Measurements from ENCODE around the gene PIK3CA.
"Not testable (repeated sequence)": the region's sequence is repeated elsewhere in the genome, so short reads cannot be mapped to it uniquely, and the experiment has no call there.

Gene PIK3CA

DNA sequence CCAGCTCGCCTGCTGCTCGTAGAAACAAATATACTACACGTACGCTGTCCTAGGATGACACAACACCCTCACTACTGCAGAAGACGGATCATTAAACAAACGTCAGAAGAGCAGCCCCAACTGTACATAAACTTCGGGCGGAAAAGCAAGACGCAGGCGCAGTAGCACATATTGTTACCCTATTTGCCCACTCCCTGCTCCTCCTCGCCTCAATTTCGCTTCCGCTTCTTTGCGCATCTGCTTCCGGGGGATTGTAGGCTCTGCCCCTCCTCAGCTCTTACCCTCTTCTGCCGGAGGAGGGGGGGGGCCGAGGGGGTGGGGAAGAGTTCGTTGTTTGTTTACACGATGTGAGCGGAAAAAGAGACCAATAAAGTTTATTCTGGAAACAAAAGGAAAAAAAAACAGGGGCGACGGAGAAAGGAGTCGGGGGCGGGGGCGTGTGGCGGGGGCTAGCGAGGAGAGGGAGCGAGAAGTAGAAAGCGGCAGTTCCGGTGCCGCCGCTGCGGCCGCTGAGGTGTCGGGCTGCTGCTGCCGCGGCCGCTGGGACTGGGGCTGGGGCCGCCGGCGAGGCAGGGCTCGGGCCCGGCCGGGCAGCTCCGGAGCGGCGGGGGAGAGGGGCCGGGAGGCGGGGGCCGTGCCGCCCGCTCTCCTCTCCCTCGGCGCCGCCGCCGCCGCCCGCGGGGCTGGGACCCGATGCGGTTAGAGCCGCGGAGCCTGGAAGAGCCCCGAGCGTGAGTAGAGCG lies at the start of gene PIK3CA:
Gene PIK3CA, plus strand, starts transcription at position 485 of the 743 bp plus-strand sequence. CDS start 50,469 bp downstream, outside the sequence.
- DNase-seq (ENCODE audit: low read depth): peak; percentile 84

GRCh38 chr3:179098388-179099077 lies 49.6 kb upstream of the PIK3CA start:
- DNase-seq (ENCODE audit: low read depth): no peak

DNA sequence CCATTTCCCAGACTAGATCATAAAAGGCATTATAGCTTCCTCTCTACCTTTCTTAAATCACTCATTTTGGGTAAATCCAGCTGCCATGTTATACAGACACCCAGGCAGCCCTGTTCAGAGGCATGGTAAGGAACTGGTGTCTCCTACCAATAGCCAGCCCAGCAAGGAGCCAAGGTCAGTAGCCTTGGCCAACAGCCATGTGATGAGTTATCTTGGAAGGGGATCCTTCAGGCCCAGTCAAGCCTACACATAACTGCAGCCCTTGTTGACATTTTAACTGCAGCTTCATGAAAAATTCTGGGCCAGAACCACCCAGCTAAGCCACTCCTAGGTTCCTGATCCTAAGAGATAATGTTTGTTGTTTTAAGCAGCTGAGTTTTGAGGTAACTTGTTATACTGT lies 47.5 kb upstream of the PIK3CA start:
- no peak for DNase-seq (ENCODE audit: low read depth)

- no peak for DNase-seq (ENCODE audit: low read depth)
Measured at GRCh38 chr3:179105881-179106280, 42.3 kb upstream of the PIK3CA start.

- no peak for DNase-seq (ENCODE audit: low read depth)
Measured at GRCh38 chr3:179107617-179108016, 40.5 kb upstream of the PIK3CA start.

DNA sequence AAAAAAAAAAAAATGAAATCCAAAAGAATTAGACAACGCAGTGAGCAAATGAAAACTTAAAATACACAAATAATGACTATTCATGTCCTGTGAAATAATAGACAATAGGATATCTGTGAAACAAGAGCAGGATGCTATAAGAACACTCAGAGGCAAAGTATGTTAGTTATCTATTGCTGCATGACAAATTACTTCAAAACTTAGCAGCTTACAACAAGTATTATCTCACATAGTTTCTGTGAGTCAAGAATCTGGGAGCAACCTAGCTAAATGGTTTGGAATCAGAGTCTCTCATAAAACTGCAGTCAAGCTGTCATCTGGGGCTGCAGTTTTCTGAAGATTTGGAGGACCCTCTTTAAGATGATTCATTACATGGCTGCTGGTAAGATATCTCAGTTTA lies 40.1 kb upstream of the PIK3CA start:
- no peak for DNase-seq (ENCODE audit: low read depth)

GRCh38 chr3:179113903-179114302 lies 34.3 kb upstream of the PIK3CA start:
- DNase-seq (ENCODE audit: low read depth): no peak

GRCh38 chr3:179115444-179115843 lies 32.7 kb upstream of the PIK3CA start:
- not testable (repeated sequence) for DNase-seq (ENCODE audit: low read depth)

- no peak for DNase-seq (ENCODE audit: low read depth)
Measured at GRCh38 chr3:179116816-179117215, 31.3 kb upstream of the PIK3CA start.

DNA sequence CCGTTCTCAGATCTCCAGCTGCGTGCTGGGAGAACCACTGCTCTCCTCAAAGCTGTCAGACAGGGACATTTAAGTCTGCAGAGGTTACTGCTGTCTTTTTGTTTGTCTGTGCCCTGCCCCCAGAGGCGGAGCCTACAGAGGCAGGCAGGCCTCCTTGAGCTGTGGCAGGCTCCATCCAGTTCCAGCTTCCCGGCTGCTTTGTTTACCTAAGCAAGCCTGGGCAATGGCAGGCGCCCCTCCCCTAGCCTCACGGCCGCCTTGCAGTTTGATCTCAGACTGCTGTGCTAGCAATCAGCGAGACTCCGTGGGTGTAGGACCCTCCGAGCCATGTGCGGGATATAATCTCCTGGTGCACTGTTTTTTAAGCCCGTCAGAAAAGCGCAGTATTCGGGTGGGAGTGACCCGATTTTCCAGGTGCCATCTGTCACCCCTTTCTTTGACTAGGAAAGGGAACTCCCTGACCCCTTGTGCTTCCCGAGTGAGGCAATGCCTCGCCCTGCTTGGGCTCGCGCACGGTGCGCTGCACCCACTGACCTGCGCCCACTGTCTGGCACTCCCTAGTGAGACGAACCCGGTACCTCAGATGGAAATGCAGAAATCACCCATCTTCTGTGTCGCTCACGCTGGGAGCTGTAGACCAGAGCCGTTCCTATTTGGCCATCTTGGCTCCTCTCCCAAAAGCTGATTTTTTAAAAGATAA lies 15.8 kb upstream of the PIK3CA start:
- DNase-seq (ENCODE audit: low read depth): not testable (repeated sequence)

DNA sequence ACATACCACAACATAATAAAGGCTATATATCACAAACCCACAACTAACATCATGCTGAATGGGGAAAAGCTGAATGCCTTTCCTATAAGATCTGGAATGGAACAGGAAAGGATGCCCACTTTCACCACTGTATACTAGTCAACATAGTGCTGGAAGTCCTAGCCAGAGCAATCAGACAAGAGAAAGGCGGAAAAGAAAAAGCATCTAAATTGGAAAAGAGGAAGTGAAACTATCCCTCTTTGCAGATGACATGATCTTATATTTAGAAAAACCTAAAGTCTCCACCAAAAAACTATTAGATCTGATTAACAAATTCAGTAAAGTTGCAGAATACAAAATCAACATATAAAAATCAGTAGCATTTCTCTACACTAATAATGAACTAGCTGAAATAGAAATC lies 14.6 kb upstream of the PIK3CA start:
- DNase-seq (ENCODE audit: low read depth): no peak

GRCh38 chr3:179136195-179136594 lies 12.0 kb upstream of the PIK3CA start:
- DNase-seq (ENCODE audit: low read depth): no peak

- no peak for DNase-seq (ENCODE audit: low read depth)
Measured at GRCh38 chr3:179141890-179142289, 6.3 kb upstream of the PIK3CA start.

- peak; percentile 3 for DNase-seq (ENCODE audit: low read depth)
Measured at GRCh38 chr3:179146911-179147513, 1.1 kb upstream of the PIK3CA start.

GRCh38 chr3:179147514-179147872 lies 664 bp upstream of the PIK3CA start:
- no peak for DNase-seq (ENCODE audit: low read depth)

DNA sequence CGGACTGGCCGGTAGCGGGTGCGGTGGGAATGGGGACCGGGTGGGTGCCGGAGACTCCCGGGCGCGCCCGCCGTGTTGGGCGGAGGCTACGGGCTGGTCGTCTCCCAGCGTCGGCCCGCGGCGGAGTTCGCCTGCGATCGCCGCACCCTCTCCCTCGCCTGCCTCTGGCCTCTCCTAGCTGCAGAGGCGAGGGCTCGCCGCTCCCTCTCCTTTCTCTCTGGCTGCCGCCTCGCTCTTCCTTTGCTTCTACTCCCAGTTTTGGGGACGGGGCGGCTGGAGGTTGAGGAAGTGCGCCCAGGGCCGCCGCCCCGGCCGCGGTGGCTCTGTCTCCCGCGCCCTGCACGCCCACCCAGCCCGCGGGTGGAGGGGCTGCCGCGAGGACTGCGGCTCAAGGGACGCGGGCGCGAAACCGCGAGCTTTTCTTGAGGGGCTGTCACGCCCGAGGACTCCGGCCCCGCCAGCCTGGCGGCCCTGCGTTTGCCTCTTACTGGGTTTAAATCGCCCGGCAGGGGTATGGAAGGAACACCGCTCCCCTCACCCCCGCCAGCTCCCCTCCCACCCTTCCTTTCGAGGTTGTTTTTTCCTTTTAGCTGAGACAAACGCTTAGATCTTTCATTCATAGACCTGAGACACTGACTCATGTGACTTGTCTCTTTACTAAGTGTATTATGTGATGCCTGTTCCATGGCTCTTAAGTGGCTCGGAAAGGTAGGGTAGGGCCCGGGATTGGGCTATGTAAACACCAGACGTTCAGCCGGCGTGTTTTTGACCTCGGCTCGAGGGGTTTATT lies 654 bp downstream of the PIK3CA start:
- peak; percentile 47 for DNase-seq (ENCODE audit: low read depth)

GRCh38 chr3:179149406-179149867 lies 1.3 kb downstream of the PIK3CA start:
- DNase-seq (ENCODE audit: low read depth): peak; percentile 5

DNA sequence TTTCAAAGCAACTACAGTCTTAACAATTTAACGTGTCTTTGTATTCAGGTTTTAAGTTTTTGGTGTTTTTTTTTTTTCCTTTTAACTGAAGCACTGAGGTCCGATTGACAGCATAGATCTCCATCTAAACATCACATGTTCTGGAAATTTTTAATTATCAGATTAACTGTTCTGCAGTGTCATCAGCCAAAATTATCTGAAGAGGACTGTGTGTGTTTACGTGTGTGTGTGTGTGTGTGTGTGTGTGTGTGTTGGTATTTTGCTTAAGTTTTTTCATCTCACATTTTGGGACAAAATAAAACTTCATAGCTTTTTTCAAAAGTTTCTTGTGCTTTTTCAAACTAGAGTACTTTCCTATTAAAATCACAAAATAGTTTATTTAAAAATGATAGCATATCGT lies 1.8 kb downstream of the PIK3CA start:
- DNase-seq (ENCODE audit: low read depth): no peak

- no peak for DNase-seq (ENCODE audit: low read depth)
Measured at GRCh38 chr3:179150610-179151009, 2.5 kb downstream of the PIK3CA start.

DNA sequence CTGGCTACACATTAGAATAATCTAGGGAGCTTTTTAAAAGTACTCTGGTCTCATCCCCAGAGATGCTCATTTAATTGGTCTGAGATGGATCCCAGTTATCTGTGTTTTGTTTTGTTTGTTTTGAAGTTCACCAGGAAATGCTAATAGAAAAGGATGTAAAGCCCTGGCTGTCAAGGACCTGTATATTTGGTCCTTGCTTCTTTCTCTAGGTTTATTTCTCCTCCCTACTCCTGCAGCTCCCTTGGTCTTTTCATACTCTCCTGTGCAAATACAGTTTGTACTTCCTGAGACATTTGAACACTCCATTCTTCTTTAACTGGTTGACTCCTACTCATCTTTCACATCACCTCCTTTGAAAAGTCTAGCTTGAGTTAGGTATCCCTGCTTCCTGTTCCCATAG lies 3.3 kb downstream of the PIK3CA start:
- no peak for DNase-seq (ENCODE audit: low read depth)

GRCh38 chr3:179156170-179156569 lies 8.0 kb downstream of the PIK3CA start:
- DNase-seq (ENCODE audit: low read depth): no peak

DNA sequence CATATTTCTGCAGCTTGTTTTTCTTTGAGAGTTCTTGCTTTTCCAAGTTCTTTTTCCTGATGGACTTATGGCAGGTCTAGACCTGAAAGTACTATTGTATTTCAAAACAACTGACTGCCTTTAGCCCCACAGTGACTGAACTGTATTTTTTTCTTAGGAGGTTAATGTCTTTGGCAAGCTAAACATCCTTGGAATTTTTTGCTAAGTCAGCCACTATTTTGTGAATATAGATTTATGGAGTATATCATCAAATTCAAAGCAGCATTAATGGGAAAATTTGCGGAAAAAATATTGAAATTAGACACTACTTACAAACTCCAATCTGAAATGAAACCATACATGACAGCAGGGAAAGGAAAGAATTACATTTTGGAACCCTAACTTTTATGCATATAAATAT lies 8.6 kb downstream of the PIK3CA start:
- DNase-seq (ENCODE audit: low read depth): no peak
